GM19372 (cell line): ENCODE measurements around the gene PRKCH.
"Not testable (repeated sequence)": the region's sequence is repeated elsewhere in the genome, so short reads cannot be mapped to it uniquely, and the experiment has no call there.

Experiments used
- ATAC-seq: cut with Tn5 transposase; IDR thresholded peaks from one replicate; pipeline ENCODE4 v1.9.1; 2021; ENCODE audit warnings: mild to moderate bottlenecking, low read depth, moderate library complexity; ENCODE audit not compliant: unreplicated experiment

PRKCH gene

DNA sequence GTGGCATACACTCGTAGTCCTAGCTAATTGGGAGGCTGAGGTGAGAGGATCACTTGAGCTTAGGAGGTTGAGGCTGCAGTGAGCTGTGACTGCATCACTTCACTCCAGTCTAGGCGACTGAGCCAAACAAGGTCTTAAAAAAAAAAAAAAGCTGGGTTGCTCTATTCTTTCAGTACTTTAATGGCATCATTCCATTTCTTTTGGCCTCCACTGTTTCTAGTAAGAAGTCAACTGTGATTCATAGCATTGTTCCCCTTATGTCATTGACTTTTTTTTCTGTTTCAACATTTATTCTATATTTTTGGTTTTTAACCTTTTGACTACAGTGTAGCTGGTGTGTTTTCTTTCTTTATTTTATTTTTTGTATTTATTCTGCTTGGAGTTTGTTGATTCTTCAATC, 16.7 kb upstream of the PRKCH start:
- no peak for ATAC-seq

- ATAC-seq: no peak
Measured at GRCh38 chr14:61308198-61308597, 13.2 kb upstream of the PRKCH start.

- ATAC-seq: not testable (repeated sequence)
Measured at GRCh38 chr14:61308701-61309100, 12.7 kb upstream of the PRKCH start.

- no peak for ATAC-seq
Measured at GRCh38 chr14:61315313-61315712, 6.1 kb upstream of the PRKCH start.

GRCh38 chr14:61319086-61319485, 2.3 kb upstream of the PRKCH start:
- ATAC-seq: no peak

DNA sequence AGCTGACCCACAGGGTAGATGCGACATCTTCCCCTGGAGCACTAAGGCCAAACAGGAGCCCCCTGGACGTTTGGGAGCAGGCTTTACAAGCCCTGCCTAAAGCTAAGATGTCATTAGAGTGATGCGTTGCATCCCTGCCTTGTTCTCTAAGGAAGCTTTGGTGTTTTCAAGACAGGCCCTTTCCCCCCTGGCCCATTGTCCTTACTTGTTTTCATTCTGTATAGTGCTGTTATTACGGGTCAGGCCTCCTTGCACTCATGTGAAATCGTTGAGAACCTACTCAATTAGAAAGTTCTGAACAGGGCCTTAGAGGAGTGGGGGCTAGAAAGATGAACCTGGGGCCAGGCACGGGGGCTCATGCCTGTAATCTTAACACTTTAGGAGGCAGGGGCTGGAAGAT, 1.7 kb upstream of the PRKCH start:
- no peak for ATAC-seq

DNA sequence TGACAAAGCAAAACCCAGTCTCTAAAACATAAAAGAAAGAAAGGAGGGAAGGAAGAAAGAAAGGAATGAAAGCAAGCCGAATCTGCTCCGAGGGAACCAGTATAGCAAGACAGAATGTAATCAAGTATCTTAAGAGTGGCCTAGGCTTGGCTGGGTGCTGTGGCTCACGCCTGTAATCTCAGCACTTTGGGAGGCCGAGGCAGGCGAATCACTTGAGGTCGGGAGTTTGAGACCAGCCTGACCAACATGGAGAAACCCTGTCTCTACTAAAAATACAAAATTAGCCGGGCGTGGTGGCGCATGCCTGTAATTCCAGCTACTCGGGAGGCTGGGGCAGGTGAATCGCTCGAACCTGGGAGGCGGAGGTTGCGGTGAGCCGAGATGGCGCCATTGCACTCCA, 1.2 kb upstream of the PRKCH start:
- ATAC-seq: not testable (repeated sequence)

GRCh38 chr14:61320806-61321384, 484 bp upstream of the PRKCH start:
- ATAC-seq: no peak

DNA sequence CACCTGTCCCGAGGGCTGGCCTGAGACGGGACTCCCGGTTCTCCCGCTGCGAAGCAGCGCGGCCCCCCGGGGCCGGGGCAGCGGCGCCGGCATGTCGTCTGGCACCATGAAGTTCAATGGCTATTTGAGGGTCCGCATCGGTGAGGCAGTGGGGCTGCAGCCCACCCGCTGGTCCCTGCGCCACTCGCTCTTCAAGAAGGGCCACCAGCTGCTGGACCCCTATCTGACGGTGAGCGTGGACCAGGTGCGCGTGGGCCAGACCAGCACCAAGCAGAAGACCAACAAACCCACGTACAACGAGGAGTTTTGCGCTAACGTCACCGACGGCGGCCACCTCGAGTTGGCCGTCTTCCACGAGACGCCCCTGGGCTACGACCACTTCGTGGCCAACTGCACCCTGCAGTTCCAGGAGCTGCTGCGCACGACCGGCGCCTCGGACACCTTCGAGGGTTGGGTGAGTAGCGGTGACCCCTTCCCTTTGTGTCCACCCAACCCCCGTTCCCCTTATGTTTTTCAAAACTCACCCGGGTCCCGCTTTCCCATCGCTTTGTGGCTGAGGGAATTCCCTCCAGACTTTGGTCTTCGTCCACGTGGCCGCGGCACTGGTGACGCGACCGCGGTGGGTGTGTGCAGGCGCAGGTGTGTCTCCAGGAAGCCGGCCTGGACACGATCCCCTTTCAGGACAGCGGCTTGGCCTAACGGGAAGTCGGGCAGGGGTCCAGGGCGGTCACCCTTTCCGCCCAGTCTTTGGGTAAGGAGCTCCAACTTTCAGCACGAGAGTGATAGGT, 826 bp downstream of the PRKCH start:
- ATAC-seq: no peak

GRCh38 chr14:61322799-61323290, 1.5 kb downstream of the PRKCH start:
- no peak for ATAC-seq

GRCh38 chr14:61323970-61324369, 2.6 kb downstream of the PRKCH start:
- ATAC-seq: no peak

- no peak for ATAC-seq
Measured at GRCh38 chr14:61325166-61325565, 3.8 kb downstream of the PRKCH start.

- no peak for ATAC-seq
Measured at GRCh38 chr14:61326146-61326545, 4.8 kb downstream of the PRKCH start.

DNA sequence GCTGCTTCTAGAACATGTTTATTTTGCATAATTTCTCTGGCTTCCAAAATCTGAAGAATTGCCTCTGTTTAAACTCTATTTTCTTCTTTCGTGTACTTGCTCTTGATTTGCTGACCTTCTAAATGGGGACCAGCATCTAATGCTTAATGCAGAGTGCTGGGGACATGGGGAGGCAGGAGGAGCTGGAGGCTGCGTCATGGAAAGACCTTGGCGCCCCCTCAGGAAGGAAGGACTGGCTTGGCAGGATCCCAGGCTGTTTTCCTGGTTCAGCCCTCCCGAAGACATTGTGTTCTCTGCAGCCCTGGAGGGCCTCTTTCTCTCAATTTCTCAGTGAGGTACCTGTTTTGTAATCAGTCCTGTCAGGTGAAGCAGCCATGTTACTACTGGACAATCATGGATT, 5.5 kb downstream of the PRKCH start:
- ATAC-seq: no peak

DNA sequence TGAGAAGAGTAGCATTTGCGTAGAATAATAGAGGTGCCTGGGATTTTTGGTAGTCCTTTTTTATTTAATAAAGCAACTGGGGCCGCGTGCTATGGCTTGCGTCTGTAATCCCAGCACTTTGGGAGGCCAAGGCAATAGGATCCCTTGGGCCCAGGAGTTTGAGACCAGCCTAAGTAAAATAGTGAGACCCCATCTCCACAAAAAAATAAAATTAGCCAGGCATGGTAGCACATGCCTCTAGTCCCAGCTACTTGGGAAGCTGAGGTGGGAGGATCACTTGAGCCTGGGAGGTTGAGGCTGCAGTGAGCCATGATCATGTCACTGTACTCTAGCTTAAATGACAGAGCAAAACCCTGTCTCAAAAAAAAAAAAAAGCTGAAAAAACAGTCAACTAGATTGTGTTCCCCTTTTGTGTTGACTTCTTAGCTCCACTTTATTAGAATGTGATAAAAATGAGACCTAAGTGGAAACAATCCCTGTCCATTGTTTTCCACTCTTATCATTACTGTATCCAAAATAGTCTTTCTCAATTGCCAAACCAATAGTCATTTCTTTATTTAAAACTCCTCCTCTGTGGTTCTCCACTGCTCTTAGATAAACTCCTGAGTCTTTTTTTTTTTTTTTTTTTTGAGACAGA, 7.4 kb downstream of the PRKCH start:
- no peak for ATAC-seq

- ATAC-seq: no peak
Measured at GRCh38 chr14:61329478-61330051, 8.2 kb downstream of the PRKCH start.

DNA sequence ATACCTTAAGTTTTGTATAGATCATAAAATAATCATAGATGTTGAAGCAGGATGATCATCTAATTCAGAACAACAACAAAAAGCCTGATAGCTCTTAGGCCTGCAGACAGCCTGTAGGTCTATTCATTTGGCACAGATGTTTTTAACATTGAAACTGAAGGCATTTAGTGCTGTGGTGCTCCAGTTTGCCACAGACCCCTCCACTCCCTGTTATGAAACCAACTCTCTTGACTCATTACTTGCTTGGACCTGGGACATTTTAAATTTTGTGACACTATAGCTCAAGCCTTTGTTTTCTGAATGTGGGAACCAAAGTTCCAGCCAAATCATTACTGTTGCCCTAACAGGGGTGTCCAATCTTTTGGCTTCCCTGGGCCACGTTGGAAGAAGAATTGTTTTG, 9.1 kb downstream of the PRKCH start:
- no peak for ATAC-seq

GRCh38 chr14:61331992-61332657, 10.7 kb downstream of the PRKCH start:
- no peak for ATAC-seq

- ATAC-seq: no peak
Measured at GRCh38 chr14:61332658-61333029, 11.3 kb downstream of the PRKCH start.

DNA sequence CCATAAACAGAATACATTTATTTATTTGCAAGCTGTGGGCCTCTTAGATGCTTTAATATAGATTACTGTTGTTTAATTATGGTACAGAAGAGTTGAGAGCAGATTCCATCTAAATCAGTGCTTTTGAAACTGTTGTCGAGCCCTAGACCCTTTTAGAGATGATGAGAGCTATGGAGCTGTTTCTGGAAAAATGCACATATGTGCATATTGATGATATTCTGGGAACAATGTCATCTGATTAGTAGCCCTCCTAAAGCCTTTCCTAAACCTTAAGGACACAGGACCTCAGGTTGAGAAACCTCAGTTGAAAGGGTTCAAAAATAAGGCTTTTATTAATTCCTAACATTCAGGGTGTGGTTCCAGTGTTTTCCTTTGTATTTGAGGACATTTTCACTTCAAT, 11.7 kb downstream of the PRKCH start:
- ATAC-seq: no peak

DNA sequence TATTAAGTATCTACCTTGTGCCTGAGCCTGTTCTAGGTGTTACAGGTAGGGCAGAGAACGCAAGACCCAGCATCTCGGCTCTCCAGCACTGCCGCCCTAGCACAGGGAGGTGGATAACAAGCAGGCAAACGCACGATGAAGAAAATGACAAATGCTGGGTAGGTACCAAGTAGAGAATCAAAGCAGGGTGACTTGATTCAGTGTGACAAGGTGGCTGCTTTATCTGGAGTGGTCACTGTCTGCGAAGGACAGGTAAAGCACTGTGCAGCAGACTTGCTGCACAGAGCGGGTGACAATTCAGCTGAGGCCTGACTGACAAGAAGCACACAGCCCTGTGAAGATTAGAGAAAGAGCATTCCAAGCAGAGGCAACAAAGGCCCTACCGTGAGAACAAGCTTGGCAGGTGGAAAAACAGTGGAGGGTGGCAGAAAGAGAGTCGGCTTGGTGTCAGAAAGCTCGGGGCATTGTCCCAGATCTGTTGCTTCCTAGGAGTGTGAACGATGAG, 12.9 kb downstream of the PRKCH start:
- ATAC-seq: no peak
